Cardiac septum (tissue), 1 donor: ENCODE results near the gene OCLN. TPM values are rescaled to one million over a fixed set of nuclear protein-coding genes. Genes with fewer than 3 reads are reported as not detected.
"Not testable (repeated sequence)": the region's sequence is repeated elsewhere in the genome, so short reads cannot be mapped to it uniquely, and the experiment has no call there.

Experiments
- DNase-seq: peaks from one replicate; pipeline ENCODE4 v3.0.0-alpha.2; 2020; ENCODE audit warnings: low spot score
- intact Hi-C: fragments of 100-400 bp; cut with DNase I; formaldehyde crosslinking; loops from one replicate; pipeline ENCODE4 v1.14.0; 2022
- total RNA-seq: library from RNA; stranded (reverse); fragmentation: NEBNext Ultra II Directional; extraction: Animal tissue kit (Norgen Biotek cat#: 25700); gene quantifications from one replicate; pipeline ENCODE4 v1.2.1, GENCODE V29; 2021
- donor health status: DM: no; HTN: no; CAD: no.

Gene OCLN
- total RNA-seq, 1 donor from 2014 or later: 0.51 TPM

- intact Hi-C loops: no loop called here
These were observed 7.1 kb upstream of the OCLN start for GRCh38 chr5:69485471-69485870.

GRCh38 chr5:69489246-69489645, 3.3 kb upstream of the OCLN start:
- intact Hi-C loops: no loop called here

More at GRCh38 chr5:69485471-69485870, 7.1 kb upstream of the OCLN start:
- DNase-seq: no peak

GRCh38 chr5:69491027-69491426, 1.6 kb upstream of the OCLN start:
- intact Hi-C loops: no loop called here
- no peak for DNase-seq

More at GRCh38 chr5:69489246-69489645, 3.3 kb upstream of the OCLN start:
- DNase-seq: no peak

GRCh38 chr5:69491838-69492390, 676 bp upstream of the OCLN start:
- intact Hi-C loops: no loop called here

GRCh38 chr5:69492923-69493395, 369 bp downstream of the OCLN start:
- DNase-seq: no peak
- intact Hi-C loops: no loop called here

More at GRCh38 chr5:69491838-69492390, 676 bp upstream of the OCLN start:
- DNase-seq: no peak

- no peak for DNase-seq
- intact Hi-C loops: no loop called here
These were observed 975 bp downstream of the OCLN start for GRCh38 chr5:69493396-69494133.

- no peak for DNase-seq
- intact Hi-C loops: no loop called here
These were observed 1.9 kb downstream of the OCLN start for GRCh38 chr5:69494452-69494851.

GRCh38 chr5:69497006-69497520, 4.5 kb downstream of the OCLN start:
- no peak for DNase-seq
- intact Hi-C loops: no loop called here

- DNase-seq: no peak
- intact Hi-C loops: no loop called here
These were observed 5.8 kb downstream of the OCLN start for GRCh38 chr5:69498384-69498783.

- no peak for DNase-seq
- intact Hi-C loops: no loop called here
These were observed 9.8 kb downstream of the OCLN start for GRCh38 chr5:69502367-69502766.

- no peak for DNase-seq
- intact Hi-C loops: no loop called here
These were observed 10.3 kb downstream of the OCLN start for GRCh38 chr5:69502767-69503488.

GRCh38 chr5:69504036-69504435, 11.4 kb downstream of the OCLN start:
- DNase-seq: no peak
- intact Hi-C loops: no loop called here

- intact Hi-C loops: no loop called here
- no peak for DNase-seq
These were observed 12.7 kb downstream of the OCLN start for GRCh38 chr5:69505306-69505705.

GRCh38 chr5:69509212-69509611, 16.6 kb downstream of the OCLN start:
- no peak for DNase-seq
- intact Hi-C loops: no loop called here

- no peak for DNase-seq
- intact Hi-C loops: no loop called here
These were observed 18.1 kb downstream of the OCLN start for GRCh38 chr5:69510694-69511093.

- intact Hi-C loops: no loop called here
- DNase-seq: no peak
These were observed 20.2 kb downstream of the OCLN start for GRCh38 chr5:69512740-69513260.

- intact Hi-C loops: not testable (repeated sequence)
These were observed 23.0 kb downstream of the OCLN start for GRCh38 chr5:69515570-69515969.

GRCh38 chr5:69516769-69517168, 24.2 kb downstream of the OCLN start:
- no peak for DNase-seq
- intact Hi-C loops: no loop called here

More at GRCh38 chr5:69515570-69515969, 23.0 kb downstream of the OCLN start:
- DNase-seq: not testable (repeated sequence)

- no peak for DNase-seq
- intact Hi-C loops: no loop called here
These were observed 25.2 kb downstream of the OCLN start for GRCh38 chr5:69517763-69518212.

- intact Hi-C loops: no loop called here
- DNase-seq: no peak
These were observed 26.7 kb downstream of the OCLN start for GRCh38 chr5:69519285-69519684.
